AG09309 (cell line): ENCODE results near the gene TIMP1.

Source experiments
- DNase-seq: peaks from one replicate; pipeline ENCODE4 v3.0.0-alpha.2; 2010; ENCODE audit warnings: low read depth
- H3K4me3 ChIP-seq: 2 replicates; pipeline ENCODE4 v1.5.1; 2011; ENCODE audit warnings: mild to moderate bottlenecking, low read depth, low read length, moderate library complexity; ENCODE audit not compliant: control insufficient read depth
- TF ChIP-seq, protein P1 (sequence below): IDR thresholded peaks from 2 replicates; pipeline ENCODE4 v1.5.1; 2011; ENCODE audit warnings: mild to moderate bottlenecking, low read depth, low read length, inconsistent platforms; ENCODE audit not compliant: insufficient read depth, control insufficient read depth; ENCODE audit errors: missing control alignments

Gene TIMP1

DNA sequence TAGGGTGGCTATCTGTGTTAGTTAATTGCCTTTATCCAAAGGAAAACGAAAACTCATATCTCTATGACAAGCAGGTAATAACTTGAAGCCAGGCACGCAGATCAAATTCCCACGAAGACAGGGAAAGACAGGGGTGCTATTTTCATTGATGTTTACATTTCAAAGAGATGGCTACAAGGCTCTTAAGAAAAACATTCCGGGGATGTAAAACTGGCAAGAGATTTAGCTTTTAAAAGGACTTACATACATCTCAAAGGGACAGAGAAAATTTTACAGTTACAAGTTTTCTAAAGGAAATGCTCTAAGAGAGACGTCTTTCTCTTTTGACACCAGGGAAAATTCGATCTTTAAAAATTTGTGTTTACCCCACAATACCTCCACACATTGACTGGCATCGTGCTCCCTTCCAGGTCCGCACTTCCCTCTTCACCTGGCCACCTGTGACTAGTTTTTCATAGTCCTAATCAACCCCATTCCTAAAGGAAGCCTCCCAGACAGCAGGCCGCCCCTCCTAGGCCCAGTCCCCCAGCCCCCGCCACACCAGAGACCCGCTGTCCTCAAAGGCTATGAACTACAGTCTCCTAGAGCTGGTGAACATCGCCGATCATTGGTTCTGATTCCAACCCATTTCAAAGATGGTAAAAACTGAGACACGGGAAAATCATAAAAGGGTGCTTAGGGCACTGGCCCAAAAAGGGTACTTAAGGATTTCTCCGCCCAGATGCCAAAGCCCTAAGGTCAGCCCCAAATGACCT, 21.9 kb upstream of the TIMP1 start:
- TF ChIP-seq, protein P1, sequence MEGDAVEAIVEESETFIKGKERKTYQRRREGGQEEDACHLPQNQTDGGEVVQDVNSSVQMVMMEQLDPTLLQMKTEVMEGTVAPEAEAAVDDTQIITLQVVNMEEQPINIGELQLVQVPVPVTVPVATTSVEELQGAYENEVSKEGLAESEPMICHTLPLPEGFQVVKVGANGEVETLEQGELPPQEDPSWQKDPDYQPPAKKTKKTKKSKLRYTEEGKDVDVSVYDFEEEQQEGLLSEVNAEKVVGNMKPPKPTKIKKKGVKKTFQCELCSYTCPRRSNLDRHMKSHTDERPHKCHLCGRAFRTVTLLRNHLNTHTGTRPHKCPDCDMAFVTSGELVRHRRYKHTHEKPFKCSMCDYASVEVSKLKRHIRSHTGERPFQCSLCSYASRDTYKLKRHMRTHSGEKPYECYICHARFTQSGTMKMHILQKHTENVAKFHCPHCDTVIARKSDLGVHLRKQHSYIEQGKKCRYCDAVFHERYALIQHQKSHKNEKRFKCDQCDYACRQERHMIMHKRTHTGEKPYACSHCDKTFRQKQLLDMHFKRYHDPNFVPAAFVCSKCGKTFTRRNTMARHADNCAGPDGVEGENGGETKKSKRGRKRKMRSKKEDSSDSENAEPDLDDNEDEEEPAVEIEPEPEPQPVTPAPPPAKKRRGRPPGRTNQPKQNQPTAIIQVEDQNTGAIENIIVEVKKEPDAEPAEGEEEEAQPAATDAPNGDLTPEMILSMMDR: no peak
- DNase-seq: no peak
- peak overlapping the region; percentile 66 for H3K4me3 ChIP-seq

DNA sequence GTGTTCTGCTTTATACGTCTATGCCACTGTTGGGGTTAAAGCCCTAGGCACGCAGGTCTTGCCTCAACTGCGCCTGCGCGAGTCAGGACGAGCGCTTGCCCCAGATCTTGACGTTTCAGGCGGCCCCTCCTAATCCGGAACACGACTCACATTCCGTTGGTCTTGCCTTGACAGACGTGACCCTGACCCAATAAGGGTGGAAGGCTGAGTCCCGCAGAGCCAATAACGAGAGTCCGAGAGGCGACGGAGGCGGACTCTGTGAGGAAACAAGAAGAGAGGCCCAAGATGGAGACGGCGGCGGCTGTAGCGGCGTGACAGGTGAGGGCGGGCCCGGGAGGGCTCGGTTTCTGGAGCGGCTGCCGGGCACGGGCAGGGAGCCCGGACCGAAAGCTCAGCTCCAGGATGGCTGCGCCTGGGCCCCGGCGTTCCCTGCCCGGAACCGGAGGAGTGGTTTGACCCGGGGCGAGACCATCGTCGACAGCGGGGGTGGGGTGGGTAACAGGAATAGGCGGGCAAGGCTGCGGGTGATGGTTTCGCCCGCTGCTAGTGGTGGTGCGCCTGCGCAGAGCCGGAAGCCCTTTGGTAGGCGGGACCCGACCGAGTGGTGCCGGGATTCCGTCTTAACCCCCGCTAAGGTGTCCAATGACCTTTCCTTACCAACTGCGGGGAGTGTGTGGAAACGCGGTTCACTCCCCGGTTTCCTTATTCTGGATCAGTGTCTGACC, 21.1 kb upstream of the TIMP1 start, which contains the start of gene ARAF:
Gene ARAF (plus strand): TSS at position 272 of the 725 bp plus-strand sequence. CDS start 1,763 bp downstream, outside the sequence.
- peak within 1 kb of the TSS; percentile 66 for H3K4me3 ChIP-seq
- TF ChIP-seq, protein P1: no peak
- peak; percentile 99 for DNase-seq

- TF ChIP-seq, protein P1: no peak
- peak overlapping the region; percentile 66 for H3K4me3 ChIP-seq
- no peak for DNase-seq
Observed at GRCh38 chrX:47561659-47562151, 20.5 kb upstream of the TIMP1 start.

DNA sequence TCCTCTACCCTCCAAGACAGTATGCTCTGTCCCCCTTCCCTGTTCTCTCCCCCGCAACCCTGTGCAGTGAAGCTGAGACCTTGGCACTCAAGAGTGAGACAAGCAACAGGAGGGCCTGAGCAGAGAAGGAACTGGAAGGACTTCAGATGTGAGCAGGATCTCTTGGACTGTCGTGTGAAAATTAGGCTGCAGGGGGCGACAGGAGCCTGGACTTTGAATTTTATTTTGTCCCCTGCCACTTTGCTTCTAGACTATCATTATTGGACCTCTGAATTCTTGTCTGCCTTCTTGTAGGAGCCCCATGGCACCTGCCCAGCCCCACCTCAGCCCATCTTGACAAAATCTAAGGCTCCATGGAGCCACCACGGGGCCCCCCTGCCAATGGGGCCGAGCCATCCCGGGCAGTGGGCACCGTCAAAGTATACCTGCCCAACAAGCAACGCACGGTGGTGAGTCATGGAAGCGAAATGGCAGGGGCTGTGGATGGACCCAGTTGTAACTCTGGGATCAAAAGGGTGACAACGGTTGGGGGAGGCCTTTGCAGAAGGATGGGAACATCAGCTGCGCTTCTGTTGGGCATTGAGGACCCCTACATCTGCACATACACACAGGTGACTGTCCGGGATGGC, 19.5 kb upstream of the TIMP1 start:
- no peak overlapping the region for H3K4me3 ChIP-seq

DNA sequence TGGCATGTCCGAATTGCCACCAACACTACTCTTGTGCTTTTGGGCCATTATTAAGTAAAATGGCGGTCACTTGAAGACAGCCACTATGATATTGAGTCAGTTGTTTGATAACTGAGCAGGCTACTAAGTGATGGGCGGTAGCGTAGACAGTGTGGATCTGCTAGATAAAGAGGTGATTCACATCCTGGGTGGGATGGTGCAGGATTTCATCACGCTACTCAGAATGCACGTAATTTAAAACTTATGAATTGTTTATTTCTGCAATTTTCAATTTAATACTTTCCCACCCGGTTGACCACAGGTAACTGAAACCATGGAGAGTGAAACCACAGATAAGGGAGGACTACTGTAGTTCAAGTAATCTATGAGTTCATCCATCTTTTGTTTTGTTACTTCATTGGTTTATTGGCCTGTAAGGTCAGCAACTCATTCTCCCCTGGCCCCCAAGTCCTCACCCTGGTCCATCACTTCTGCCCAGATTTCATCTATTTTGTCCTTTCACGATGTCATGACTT, 18.4 kb upstream of the TIMP1 start:
- no peak overlapping the region for H3K4me3 ChIP-seq
- TF ChIP-seq, protein P1: no peak
- peak; percentile 31 for DNase-seq

More for the DNA sequence above, 19.5 kb upstream of the TIMP1 start:
- no peak for DNase-seq
- TF ChIP-seq, protein P1: peak; percentile 41

DNA sequence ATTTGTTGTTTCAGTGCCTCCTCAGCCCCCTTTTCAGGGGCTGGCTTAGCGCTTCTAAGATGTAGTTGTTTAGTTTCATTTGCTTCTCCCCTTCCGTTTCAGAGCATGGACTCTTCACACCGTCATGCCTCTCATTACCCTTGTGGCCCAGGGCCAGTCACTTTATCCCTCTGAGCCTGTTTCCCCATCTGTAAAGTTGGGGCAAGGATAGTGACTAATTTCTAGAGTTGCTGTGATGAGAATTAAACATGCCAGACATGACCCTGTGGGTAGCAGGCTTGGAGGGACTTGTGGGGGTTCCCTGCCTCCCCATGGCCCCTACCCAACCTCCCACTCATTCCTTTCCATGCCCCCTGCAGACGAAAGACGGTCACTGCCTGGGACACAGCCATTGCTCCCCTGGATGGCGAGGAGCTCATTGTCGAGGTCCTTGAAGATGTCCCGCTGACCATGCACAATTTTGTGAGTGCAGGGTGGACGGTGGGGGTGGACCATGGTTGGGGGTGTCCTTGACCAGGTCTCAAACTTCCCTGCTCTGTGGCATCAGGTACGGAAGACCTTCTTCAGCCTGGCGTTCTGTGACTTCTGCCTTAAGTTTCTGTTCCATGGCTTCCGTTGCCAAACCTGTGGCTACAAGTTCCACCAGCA, 17.7 kb upstream of the TIMP1 start:
- no peak for DNase-seq
- H3K4me3 ChIP-seq: no peak overlapping the region
- TF ChIP-seq, protein P1: no peak
